ENCODE data around the gene NELFA. TPM values are rescaled to one million over a fixed set of nuclear protein-coding genes. Genes with fewer than 3 reads are reported as not detected.

Gene NELFA
- total RNA-seq, 1 donor from 2014 or later = 34.5 TPM

DNA sequence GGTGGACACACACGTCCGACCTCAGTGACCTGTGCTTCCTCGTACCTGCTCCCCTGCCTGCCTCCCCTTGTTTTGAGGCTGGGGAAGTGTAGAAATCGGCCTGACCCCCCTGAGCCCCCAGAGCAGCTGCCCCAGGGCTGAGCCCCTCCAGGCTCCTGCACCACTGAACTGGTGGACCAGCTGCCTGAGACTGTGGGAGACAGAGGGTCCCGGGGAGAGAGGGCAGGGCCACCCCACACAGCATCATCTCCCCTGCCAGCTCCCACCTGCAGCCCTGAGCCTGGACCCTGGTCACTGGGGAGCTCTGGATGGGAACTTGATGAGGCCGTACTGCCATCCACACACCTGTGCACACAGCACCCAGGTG is 35.3 kb upstream of the NELFA start:
- no peak for DNase-seq (ENCODE audit: low read depth)
- H3K4me3 ChIP-seq (ENCODE audit: low read depth, low read length) = no peak overlapping the region
- TF ChIP-seq CTCF (conservative IDR thresholded peaks at IDR 0.05; ENCODE audit: low read depth, low read length) = no peak

DNA sequence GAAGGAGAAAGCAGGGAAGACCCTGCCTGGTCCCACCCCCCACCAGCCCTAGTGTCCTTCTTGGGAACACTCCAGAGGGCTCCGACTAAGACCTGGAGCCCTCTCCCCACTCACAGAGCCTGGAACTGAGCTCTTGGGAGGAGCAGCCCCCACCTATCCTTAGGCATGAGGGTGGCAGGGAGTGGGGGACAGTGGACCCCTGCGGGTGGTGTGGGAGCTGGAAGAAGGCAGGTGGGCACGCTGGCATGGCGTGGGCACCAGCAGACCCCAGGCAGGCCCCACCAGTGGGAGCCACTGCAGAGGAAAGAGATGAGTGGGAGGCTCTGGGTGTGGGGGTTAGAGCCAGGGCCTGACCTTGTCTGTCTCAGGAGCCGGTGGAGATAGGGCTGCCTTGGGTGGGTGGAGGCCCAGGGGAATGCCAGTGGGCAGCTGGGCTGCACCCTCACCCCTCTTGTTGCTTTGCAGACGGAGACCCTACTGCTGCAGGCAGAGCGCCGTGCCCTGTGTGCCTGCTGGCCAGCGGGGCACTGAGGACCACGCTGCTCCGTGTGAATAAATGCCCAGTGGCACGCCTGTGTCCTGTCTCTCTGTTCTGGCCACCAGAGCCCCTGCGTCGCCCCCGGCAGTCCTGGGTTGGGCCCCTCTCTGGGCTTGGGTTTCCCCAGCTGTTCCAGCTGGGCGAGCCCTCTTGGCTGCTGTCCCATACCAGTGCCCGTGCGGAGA is 34.8 kb upstream of the NELFA start:
- no peak overlapping the region for H3K4me3 ChIP-seq (ENCODE audit: low read depth, low read length)
- no peak for DNase-seq (ENCODE audit: low read depth)
- no peak for TF ChIP-seq CTCF (conservative IDR thresholded peaks at IDR 0.05; ENCODE audit: low read depth, low read length)

DNA sequence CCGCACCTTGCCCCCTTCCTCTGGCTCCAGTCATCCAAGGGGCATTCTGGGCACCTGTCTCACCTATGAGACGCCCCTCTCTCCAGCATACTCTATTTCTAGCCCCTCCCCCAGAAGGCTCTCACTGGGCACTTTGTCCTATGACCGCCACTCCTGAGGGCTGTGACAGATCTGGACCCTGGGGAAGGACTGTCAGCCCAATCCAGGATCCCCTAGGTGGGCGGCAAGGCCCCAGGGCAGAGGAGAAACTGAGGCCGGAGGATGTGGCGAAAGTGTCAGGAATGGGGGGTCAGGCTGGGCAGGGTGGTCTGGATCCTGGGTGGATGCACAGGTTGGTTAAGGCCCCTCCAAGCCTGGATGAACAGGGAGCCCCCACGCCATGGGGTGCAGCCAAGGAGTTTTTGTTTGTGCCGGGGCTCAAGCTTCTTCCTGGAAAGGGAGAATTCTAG is 34.2 kb upstream of the NELFA start:
- TF ChIP-seq CTCF (conservative IDR thresholded peaks at IDR 0.05; ENCODE audit: low read depth, low read length) = no peak
- peak overlapping the region; percentile 88 for H3K4me3 ChIP-seq (ENCODE audit: low read depth, low read length)
- DNase-seq (ENCODE audit: low read depth) = no peak

DNA sequence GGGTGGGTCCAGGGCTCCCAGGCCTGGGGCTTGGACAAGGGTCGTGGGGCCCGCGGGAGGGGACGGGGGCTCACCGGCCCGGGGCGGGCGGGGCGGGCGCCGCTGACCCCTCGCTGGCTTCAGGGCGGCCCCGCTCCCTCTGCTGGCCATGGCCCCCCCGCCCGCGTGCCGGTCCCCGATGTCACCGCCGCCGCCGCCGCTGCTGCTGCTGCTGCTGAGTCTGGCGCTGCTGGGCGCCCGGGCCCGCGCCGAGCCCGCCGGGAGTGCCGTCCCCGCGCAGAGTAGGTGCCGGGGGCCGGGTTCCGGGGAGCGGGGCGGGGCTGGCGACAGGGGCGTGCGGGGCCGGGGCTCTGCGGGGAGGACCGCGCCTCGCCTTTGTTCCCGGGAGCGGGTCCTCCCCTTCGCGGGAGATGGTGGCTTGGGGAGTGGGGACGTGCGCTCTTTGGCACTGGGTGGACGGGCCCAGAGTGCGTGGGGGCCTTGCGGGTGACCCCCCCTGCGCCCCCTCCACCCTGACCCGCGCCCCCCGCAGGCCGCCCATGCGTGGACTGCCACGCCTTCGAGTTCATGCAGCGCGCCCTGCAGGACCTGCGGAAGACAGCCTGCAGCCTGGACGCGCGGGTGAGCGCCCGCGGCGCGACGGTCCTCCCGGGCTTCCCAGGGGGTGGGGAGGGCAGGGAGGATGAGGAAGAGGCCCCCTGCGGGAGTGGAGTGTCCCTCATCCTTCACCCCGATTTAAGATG is 33.6 kb upstream of the NELFA start:
- no peak for DNase-seq (ENCODE audit: low read depth)
- TF ChIP-seq CTCF (conservative IDR thresholded peaks at IDR 0.05; ENCODE audit: low read depth, low read length) = no peak

DNA sequence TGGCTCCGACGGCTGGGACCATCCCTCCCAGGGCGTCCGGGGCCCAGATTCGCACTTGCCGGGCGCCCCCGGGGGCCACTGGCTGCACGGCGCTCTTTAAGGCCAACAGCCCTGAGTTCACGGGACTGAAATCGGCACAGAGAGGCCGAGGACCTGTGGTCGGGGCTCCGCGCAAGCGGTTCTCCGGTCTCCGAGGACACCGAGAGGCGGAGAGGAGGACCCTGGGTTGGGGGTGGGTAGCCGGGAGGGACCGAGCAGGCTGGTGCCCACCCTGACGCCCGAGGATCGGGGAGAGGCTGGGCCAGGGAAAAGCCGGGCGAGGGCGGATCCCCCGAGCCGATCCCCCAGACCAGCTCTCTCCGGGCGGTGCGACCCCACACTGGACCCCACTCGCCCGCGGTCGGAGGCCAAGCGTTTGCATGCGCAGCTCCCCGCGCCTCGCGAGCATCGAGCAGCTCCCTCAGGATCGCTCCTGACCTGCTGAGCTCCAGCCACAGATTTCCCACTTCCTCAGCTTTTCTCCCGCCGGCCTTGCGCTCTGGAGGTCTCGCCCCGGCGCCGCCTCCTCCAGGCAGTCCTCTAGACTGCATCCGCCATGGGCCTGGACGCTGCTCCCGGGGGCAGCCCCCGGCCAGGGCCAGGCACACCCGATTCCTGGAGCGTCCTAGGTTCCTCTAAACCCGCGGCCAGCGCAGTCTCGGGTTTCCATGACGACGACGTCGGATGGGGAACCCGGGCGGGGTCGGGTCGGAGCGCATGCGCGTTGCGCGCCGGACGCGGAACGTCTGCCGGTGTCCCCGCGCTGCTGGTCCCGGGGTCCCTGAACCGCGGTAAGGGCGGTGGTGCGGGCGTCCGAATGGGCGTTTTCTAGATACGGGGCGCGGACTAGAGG is 32.7 kb upstream of the NELFA start:
- DNase-seq (ENCODE audit: low read depth) = no peak

More for the DNA sequence above, 33.6 kb upstream of the NELFA start:
- peak overlapping the region; percentile 88 for H3K4me3 ChIP-seq (ENCODE audit: low read depth, low read length)

More for the DNA sequence above, 32.7 kb upstream of the NELFA start:
- no peak for TF ChIP-seq CTCF (conservative IDR thresholded peaks at IDR 0.05; ENCODE audit: low read depth, low read length)
- H3K4me3 ChIP-seq (ENCODE audit: low read depth, low read length) = peak overlapping the region; percentile 88

Measured in epithelial cell of proximal tubule (primary cell).